K562 (cell line): ENCODE results near the gene BCAS3. TPM values are rescaled to one million over a fixed set of nuclear protein-coding genes. Genes with fewer than 3 reads are reported as not detected.

Source experiments
- ATAC-seq: fragments of 200-7000 bp; cut with Tn5 transposase; 3 replicates; pipeline ENCODE4 v1.9.1; 2020; ENCODE audit warnings: moderate library complexity
- BruUV-seq: library from RNA; stranded (reverse); fragments of 400-500 nt; replicated peaks from 2 replicates; lab custom pipeline; 2021; lab: Mats Ljungman, UMichigan
- CTCF ChIA-PET: fragments of 300-600 bp; formaldehyde crosslinking; extraction: SDS; loops from one replicate; lab custom pipeline; 2021; ENCODE audit warnings: low intra/inter-chr PET ratio; lab: Yijun Ruan, JAX
- POLR2A ChIA-PET: fragments of 300-600, 350-650 bp; sonication (Branson Sonifier 250); formaldehyde crosslinking; extraction: SDS; loops from one replicate; lab custom pipeline; 2021; ENCODE audit warnings: antibody characterized with exemption, inconsistent platforms; lab: Yijun Ruan, JAX
- DNase-seq, 4 experiments: peaks; one replicate each; pipeline versions ENCODE4 v3.0.0 to v3.0.0-alpha.2; 2011 to 2018; ENCODE audit warnings: low spot score in 3 of 4, mixed read lengths in 3 of 4; ENCODE audit errors: extremely low read depth in 1 of 4
- FAIRE-seq: peaks from 2 replicates; lab custom pipeline; 2011; peaks lifted over from hg19 to GRCh38; lab: Jason Lieb, UNC
- H2AFZ ChIP-seq: 2 replicates; pipeline ENCODE4 v1.6.0; 2011; ENCODE audit warnings: low read depth, low read length, control low read depth, inconsistent platforms
- H3K27ac ChIP-seq: fragments of 200-600 bp; 3 replicates; pipeline ENCODE4 v1.8.0; 2011; ENCODE audit warnings: low read depth, mild to moderate bottlenecking, control low read depth, inconsistent platforms, low read length, moderate library complexity, mixed read lengths; ENCODE audit errors: extremely low read depth
- H3K27me3 ChIP-seq, 2 experiments: fragments of 300-600 bp in 1 of 2; 2 replicates in 1 of 2; 3 replicates in 1 of 2; pipeline versions ENCODE4 v1.6.0 to v1.8.0; 2011; ENCODE audit warnings: inconsistent platforms in 2 of 2, low read length in 2 of 2, mild to moderate bottlenecking in 1 of 2, mixed read lengths in 1 of 2, moderate library complexity in 1 of 2; ENCODE audit not compliant: control insufficient read depth in 2 of 2, insufficient read depth in 2 of 2
- H3K36me3 ChIP-seq: fragments of 300-600 bp; 3 replicates; pipeline ENCODE4 v1.8.0; 2011; ENCODE audit warnings: mild to moderate bottlenecking, low read length, inconsistent platforms; ENCODE audit not compliant: control insufficient read depth, insufficient read depth
- H3K4me1 ChIP-seq, 2 experiments: fragments of 200-600 bp in 1 of 2; replicated peaks in 1 of 2; 2 replicates in 1 of 2; 3 replicates in 1 of 2; pipeline versions ENCODE4 v1.5.1 to v1.8.0; 2011; ENCODE audit warnings: inconsistent platforms in 2 of 2, low read length in 2 of 2, mild to moderate bottlenecking in 1 of 2, mixed read lengths in 1 of 2, moderate library complexity in 1 of 2; ENCODE audit not compliant: control insufficient read depth in 2 of 2, insufficient read depth in 2 of 2
- H3K4me2 ChIP-seq: 2 replicates; pipeline ENCODE4 v1.6.1; 2011; ENCODE audit warnings: low read length, control low read depth, inconsistent platforms, mixed read lengths; ENCODE audit not compliant: insufficient read depth
- H3K4me3 ChIP-seq: fragments of 200-600 bp; sonication (generic), shearing (Covaris generic); 2 replicates; pipeline ENCODE4 v1.5.1; 2016; ENCODE audit warnings: control low read depth, inconsistent platforms
- H3K79me2 ChIP-seq: fragments of 200-600 bp; 3 replicates; pipeline ENCODE4 v1.8.0; 2011; ENCODE audit warnings: low read length, inconsistent platforms; ENCODE audit not compliant: control insufficient read depth, insufficient read depth
- H3K9ac ChIP-seq, 2 experiments: 2 replicates each; pipeline versions ENCODE4 v1.6.0 to v1.6.1; 2011; ENCODE audit warnings: low read depth in 2 of 2, low read length in 2 of 2, control low read depth in 1 of 2, inconsistent platforms in 1 of 2, mild to moderate bottlenecking in 1 of 2, mixed read lengths in 1 of 2; ENCODE audit not compliant: insufficient read depth in 1 of 2
- H3K9me1 ChIP-seq: one replicate; pipeline ENCODE4 v1.6.0; 2011; ENCODE audit warnings: inconsistent platforms, mild to moderate bottlenecking, low read length, moderate library complexity; ENCODE audit not compliant: control insufficient read depth, insufficient read depth
- H3K9me3 ChIP-seq: replicated peaks from 2 replicates; pipeline ENCODE4 v1.5.1; 2011; ENCODE audit warnings: low read depth, low read length, inconsistent platforms; ENCODE audit not compliant: control insufficient read depth, insufficient read depth
- H4K20me1 ChIP-seq: replicated peaks from 2 replicates; pipeline ENCODE4 v1.6.1; 2011; ENCODE audit warnings: low read length, inconsistent platforms, mixed read lengths; ENCODE audit not compliant: control insufficient read depth, insufficient read depth
- ARID3A ChIP-seq: IDR thresholded peaks from 2 replicates; pipeline ENCODE4 v1.6.1; 2012; ENCODE audit warnings: low read depth, low read length, improper control_type of control experiment, borderline replicate concordance
- E2F3 ChIP-seq: fragments of 250-450 bp; sonication (Bioruptor Pico); IDR thresholded peaks from 2 replicates; pipeline ENCODE4 v1.4.0; 2020; ENCODE audit warnings: mild to moderate bottlenecking
- LARP7 ChIP-seq: fragments of 450-650 bp; IDR thresholded peaks from 2 replicates; pipeline ENCODE4 v1.6.1; 2016
- MCM5 ChIP-seq: fragments of 450-650 bp; IDR thresholded peaks from 2 replicates; pipeline ENCODE4 v1.6.1; 2016; ENCODE audit warnings: low read depth
- SPI1 ChIP-seq: IDR thresholded peaks from 2 replicates; pipeline ENCODE4 v1.6.1; 2011; ENCODE audit warnings: low read depth, low read length, control low read depth, borderline replicate concordance
- ZNF830 ChIP-seq: fragments of 250-450 bp; sonication (Bioruptor Pico); IDR thresholded peaks from 2 replicates; pipeline ENCODE4 v1.5.0; 2021; ENCODE audit warnings: mild to moderate bottlenecking
- WGBS: fragments of 100-300 bp; shearing (Covaris generic); methylation state at CpG from one replicate; pipeline ENCODE4 v1.1.6; 2016; ENCODE audit warnings: low coverage, mixed read lengths; ENCODE audit not compliant: insufficient coverage; ENCODE audit errors: missing lambda C conversion rate; 5-methylcytosine and 5-hydroxymethylcytosine counted together
- in situ Hi-C: fragments of 300-500 bp; cut with MboI; formaldehyde crosslinking; loops from 4 replicates; pipeline ENCODE4 v1.15.0; 2018; ENCODE audit warnings: inconsistent platforms, mixed read lengths
- intact Hi-C: fragments of 100-400 bp; cut with micrococcal nuclease; formaldehyde crosslinking; loops from 2 replicates; pipeline ENCODE4 v1.14.2; 2022
- polyA plus RNA-seq, 8 experiments: library from polyadenylated mRNA; depleted of rRNA in 4 of 8; stranded (reverse) in 5 of 8; unstranded in 3 of 8; fragments of >200 nt; fragmentation: Nextera tagmentation in 2 of 8; fragmentation: Illumina TruSeq in 1 of 8; extraction: Ambion mirVana in 2 of 8; extraction: Trizol in 1 of 8; gene quantifications; 2 replicates each; pipeline versions ENCODE4 v1.2.1 to v1.2.3, GENCODE V29; 2011 to 2014; ENCODE audit warnings: inconsistent platforms in 1 of 8, missing spikeins in 1 of 8
- total RNA-seq, 7 experiments: library from RNA; depleted of rRNA in 6 of 7; stranded (reverse); fragments of >200 nt in 6 of 7; fragmentation: Illumina TruSeq in 2 of 7; extraction: Trizol in 2 of 7; gene quantifications; 2 replicates each; pipeline versions ENCODE4 v1.2.1 to v1.2.3, GENCODE V29; 2011 to 2021; ENCODE audit warnings: low replicate concordance in 1 of 7
- TF ChIP-seq, protein P1 (sequence below): sonication (generic); formaldehyde crosslinking; IDR thresholded peaks from 2 replicates; pipeline ENCODE4 v1.8.0; 2022; ENCODE audit warnings: mild to moderate bottlenecking, missing genetic modification reagents, borderline replicate concordance

The BCAS3 gene
- total and polyA plus RNA-seq, 9 of the 15 experiments (the other 6 are each of a cell fraction or from before 2014, with no cell fraction given) = 1.9 to 5.5 (median 3.5) TPM

GRCh38 chr17:61159221-61159814 is 481.7 kb downstream of the BCAS3 start:
- H3K4me2 ChIP-seq = no peak overlapping the region
- DNase-seq (no peak), FAIRE-seq (peak; percentile 44), ATAC-seq (no peak)
- POLR2A ChIA-PET = no interaction called here
- no peaks in the 10 kb centered on the region for H3K9me1 ChIP-seq
- BruUV-seq = no TSS peak
- H2AFZ ChIP-seq = no peak overlapping the region
- H3K9ac ChIP-seq = no peak overlapping the region
- H3K9me3 ChIP-seq = peaks cover under 1% of the 10 kb centered on the region; the same call in 1 of the 2 replicates
- H4K20me1 ChIP-seq = no peaks in the 10 kb centered on the region; the same call in 1 of the 2 replicates
- CTCF ChIA-PET = no interaction called here
- no peaks in the 10 kb centered on the region for H3K36me3 ChIP-seq
- intact Hi-C loops = no loop called here
- H3K4me1 ChIP-seq = no peaks in the 10 kb centered on the region; a peak in 1 of 5 replicates
- WGBS = 0% methylated on average over 1 of the region's 1 CpG
- H3K27ac ChIP-seq = no peak overlapping the region
- 0 out of 5 replicates have a peak, but pooled peaks cover 0 to 2% of the 10 kb centered on the region in 2 experiments for H3K27me3 ChIP-seq
- H3K4me3 ChIP-seq = no peak overlapping the region
- no peaks in the 10 kb centered on the region for H3K79me2 ChIP-seq
- in situ Hi-C loops = no loop called here
- TF ChIP-seq SPI1 (peak; percentile 33; the same call in 1 of the 2 replicates), ZNF830 (CRISPR knock-in tag) (no peak)

DNA sequence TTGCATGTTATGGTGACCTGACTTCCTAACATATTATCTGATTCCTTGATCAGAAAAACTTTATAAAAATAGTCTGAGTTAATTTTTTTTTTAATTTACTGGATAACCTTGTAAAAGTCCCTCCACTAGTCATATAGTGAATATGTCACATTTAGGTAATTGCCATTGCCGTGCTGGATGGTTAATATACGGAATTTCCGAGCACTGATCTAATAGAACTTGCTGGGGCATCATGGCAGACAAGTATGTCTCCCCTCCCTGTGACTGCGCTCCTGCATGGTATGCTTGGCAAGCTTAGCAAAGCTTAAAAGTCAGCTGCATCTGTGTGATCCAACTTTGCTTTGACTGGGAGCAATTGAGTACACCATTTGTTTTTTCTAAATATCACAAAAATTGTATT is 482.6 kb downstream of the BCAS3 start:
- in situ Hi-C loops = no loop called here
- Histone ChIP-seq H4K20me1 (no peaks in the 10 kb centered on the region; the same call in 1 of the 2 replicates), H3K9me1 (no peaks in the 10 kb centered on the region), H3K9ac (no peak overlapping the region), H3K27me3 (0 out of 5 replicates have a peak, but pooled peaks cover 0 to 2% of the 10 kb centered on the region in 2 experiments), H3K4me1 (no peaks in the 10 kb centered on the region; a peak in 1 of 5 replicates), H2AFZ (no peak overlapping the region), H3K27ac (no peak overlapping the region), H3K4me3 (no peak overlapping the region), H3K9me3 (peaks cover 3% of the 10 kb centered on the region; the same call in 1 of the 2 replicates), H3K4me2 (no peak overlapping the region), H3K79me2 (no peaks in the 10 kb centered on the region), H3K36me3 (no peaks in the 10 kb centered on the region)
- CTCF ChIA-PET = no interaction called here
- no peak for FAIRE-seq
- no TSS peak for BruUV-seq
- POLR2A ChIA-PET = no interaction called here
- no peak for DNase-seq
- intact Hi-C loops = no loop called here
- 24% methylated on average over 4 of the region's 4 CpGs for WGBS
- no peak for ATAC-seq
- TF ChIP-seq, protein P1, sequence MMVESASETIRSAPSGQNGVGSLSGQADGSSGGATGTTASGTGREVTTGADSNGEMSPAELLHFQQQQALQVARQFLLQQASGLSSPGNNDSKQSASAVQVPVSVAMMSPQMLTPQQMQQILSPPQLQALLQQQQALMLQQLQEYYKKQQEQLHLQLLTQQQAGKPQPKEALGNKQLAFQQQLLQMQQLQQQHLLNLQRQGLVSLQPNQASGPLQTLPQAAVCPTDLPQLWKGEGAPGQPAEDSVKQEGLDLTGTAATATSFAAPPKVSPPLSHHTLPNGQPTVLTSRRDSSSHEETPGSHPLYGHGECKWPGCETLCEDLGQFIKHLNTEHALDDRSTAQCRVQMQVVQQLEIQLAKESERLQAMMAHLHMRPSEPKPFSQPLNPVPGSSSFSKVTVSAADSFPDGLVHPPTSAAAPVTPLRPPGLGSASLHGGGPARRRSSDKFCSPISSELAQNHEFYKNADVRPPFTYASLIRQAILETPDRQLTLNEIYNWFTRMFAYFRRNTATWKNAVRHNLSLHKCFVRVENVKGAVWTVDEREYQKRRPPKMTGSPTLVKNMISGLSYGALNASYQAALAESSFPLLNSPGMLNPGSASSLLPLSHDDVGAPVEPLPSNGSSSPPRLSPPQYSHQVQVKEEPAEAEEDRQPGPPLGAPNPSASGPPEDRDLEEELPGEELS (CRISPR knock-in tag) = no peak
- TF ChIP-seq LARP7 = no peak
- no peak for TF ChIP-seq ARID3A
- no peak for TF ChIP-seq E2F3 (CRISPR knock-in tag)
- no peak for TF ChIP-seq MCM5
